T-helper 1 cell (primary cell): ENCODE data around the gene PACS2.

Experiments
- DNase-seq, 5 donors: peaks; one replicate each; pipeline ENCODE4 v3.0.0-alpha.2; 2012 to 2020

Gene PACS2

GRCh38 chr14:105446971-105447370 lies 132.4 kb downstream of the PACS2 start:
- peak in 1 of 5 donors; percentile 8 for DNase-seq
